Endodermal cell (in vitro differentiated cells): ENCODE data around the gene RBM4. TPM values are rescaled to one million over a fixed set of nuclear protein-coding genes. Genes with fewer than 3 reads are reported as not detected.

Experiments used
- DNase-seq: peaks from one replicate; pipeline ENCODE4 v3.0.0-alpha.2; 2017
- H3K27ac ChIP-seq: 2 replicates; pipeline ENCODE4 v1.5.1; 2013; ENCODE audit warnings: mild to moderate bottlenecking, low read depth, low read length, moderate library complexity
- H3K27me3 ChIP-seq: 2 replicates; pipeline ENCODE4 v1.6.1; 2013; ENCODE audit warnings: mild to moderate bottlenecking, low read length, moderate library complexity; ENCODE audit not compliant: insufficient read depth, control insufficient read depth, poor library complexity, severe bottlenecking
- H3K36me3 ChIP-seq: 2 replicates; pipeline ENCODE4 v1.7.0; 2013; ENCODE audit warnings: mild to moderate bottlenecking, low read length, moderate library complexity; ENCODE audit not compliant: control insufficient read depth, insufficient read depth
- H3K4me1 ChIP-seq: one replicate; pipeline ENCODE4 v1.7.0; 2013; ENCODE audit warnings: low read length; ENCODE audit not compliant: control insufficient read depth, insufficient read depth
- H3K4me3 ChIP-seq: 2 replicates; pipeline ENCODE4 v1.5.1; 2013; ENCODE audit warnings: mild to moderate bottlenecking, low read length, moderate library complexity
- H3K9ac ChIP-seq: 2 replicates; pipeline ENCODE4 v1.6.1; 2013; ENCODE audit warnings: mild to moderate bottlenecking, low read length, moderate library complexity; ENCODE audit not compliant: poor library complexity, severe bottlenecking; ENCODE audit errors: extremely low read depth
- H3K9me3 ChIP-seq: 2 replicates; pipeline ENCODE4 v1.6.1; 2013; ENCODE audit warnings: mild to moderate bottlenecking, low read length, moderate library complexity; ENCODE audit not compliant: control insufficient read depth
- H3K27ac Mint-ChIP-seq: 2 replicates; pipeline ENCODE4 v1.8.0; 2020; ENCODE audit warnings: mixed read lengths
- H3K27me3 Mint-ChIP-seq: 2 replicates; pipeline ENCODE4 v1.8.0; 2021; ENCODE audit warnings: mild to moderate bottlenecking, mixed read lengths; ENCODE audit not compliant: insufficient read depth
- H3K36me3 Mint-ChIP-seq: 2 replicates; pipeline ENCODE4 v1.8.0; 2020; ENCODE audit warnings: low read depth, mixed read lengths
- H3K4me1 Mint-ChIP-seq: 2 replicates; pipeline ENCODE4 v1.8.0; 2020; ENCODE audit warnings: mixed read lengths
- H3K4me3 Mint-ChIP-seq: 2 replicates; pipeline ENCODE4 v1.8.0; 2020; ENCODE audit warnings: mild to moderate bottlenecking, moderate library complexity, mixed read lengths
- H3K9me3 Mint-ChIP-seq: 2 replicates; pipeline ENCODE4 v1.8.0; 2020; ENCODE audit warnings: mild to moderate bottlenecking, mixed read lengths
- WGBS, 2 experiments: methylation state at CpG; one replicate each; pipeline versions ENCODE4 v1.1.5 to v1.1.7; 2013; ENCODE audit warnings: missing lambda C conversion rate in 2 of 2, mixed read lengths in 1 of 2; ENCODE audit not compliant: insufficient coverage in 1 of 2, insufficient read length in 1 of 2; 5-methylcytosine and 5-hydroxymethylcytosine counted together
- total RNA-seq, 2 donors: library from RNA; stranded (reverse); fragmentation: NEBNext Ultra II Directional in 1 of 2; extraction: Animal tissue kit (Norgen Biotek cat#: 25700) in 1 of 2; gene quantifications; 2 replicates in 1 of 2; 3 replicates in 1 of 2; pipeline ENCODE4 v1.2.1, GENCODE V29; 2021
- TF ChIP-seq, protein P1 (sequence below): fragments of 200-600 bp; sonication (generic); conservative IDR thresholded peaks from 2 replicates; pipeline ENCODE4 v1.5.0; 2021; ENCODE audit warnings: antibody characterized with exemption, mild to moderate bottlenecking

RBM4 gene
- total RNA-seq, 2 donors from 2014 or later = 151 to 191 TPM

DNA sequence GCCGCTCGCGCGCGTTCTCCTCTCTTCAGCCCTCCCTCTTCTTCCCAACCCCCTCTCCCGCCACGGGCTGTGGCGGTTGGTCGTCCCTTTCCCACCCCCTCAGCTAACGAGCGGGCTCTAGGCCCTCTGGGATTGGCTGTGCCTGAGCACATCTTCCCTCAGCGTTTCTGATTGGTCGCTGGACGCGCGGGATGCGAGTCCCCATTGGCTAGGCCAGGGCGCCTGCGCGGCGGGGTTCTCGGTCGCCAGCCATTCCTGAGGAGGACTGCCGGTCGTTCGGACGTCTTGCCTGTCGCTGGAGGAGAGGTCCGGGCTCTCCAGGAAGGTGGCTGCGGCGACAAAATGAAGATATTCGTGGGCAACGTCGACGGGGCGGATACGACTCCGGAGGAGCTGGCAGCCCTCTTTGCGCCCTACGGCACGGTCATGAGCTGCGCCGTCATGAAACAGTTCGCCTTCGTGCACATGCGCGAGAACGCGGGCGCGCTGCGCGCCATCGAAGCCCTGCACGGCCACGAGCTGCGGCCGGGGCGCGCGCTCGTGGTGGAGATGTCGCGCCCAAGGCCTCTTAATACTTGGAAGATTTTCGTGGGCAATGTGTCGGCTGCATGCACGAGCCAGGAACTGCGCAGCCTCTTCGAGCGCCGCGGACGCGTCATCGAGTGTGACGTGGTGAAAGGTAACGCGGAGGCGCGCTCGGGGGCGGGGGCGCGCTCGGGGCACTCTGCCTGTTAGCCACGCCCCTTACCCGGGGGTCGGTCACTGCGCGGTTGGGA, 21.9 kb upstream of the RBM4 start, which contains the start of gene RBM14:
Gene RBM14, plus strand, starts transcription at position 252 of the 776 bp plus-strand sequence. Its CDS starts 91 bp downstream, at position 343.
- H3K27me3 ChIP-seq = peaks cover 4% of the 10 kb centered on the region
- H3K4me1 ChIP-seq = no peaks in the 10 kb centered on the region
- peak within 1 kb of the TSS; percentile 94 for H3K4me3 ChIP-seq
- TF ChIP-seq, protein P1, sequence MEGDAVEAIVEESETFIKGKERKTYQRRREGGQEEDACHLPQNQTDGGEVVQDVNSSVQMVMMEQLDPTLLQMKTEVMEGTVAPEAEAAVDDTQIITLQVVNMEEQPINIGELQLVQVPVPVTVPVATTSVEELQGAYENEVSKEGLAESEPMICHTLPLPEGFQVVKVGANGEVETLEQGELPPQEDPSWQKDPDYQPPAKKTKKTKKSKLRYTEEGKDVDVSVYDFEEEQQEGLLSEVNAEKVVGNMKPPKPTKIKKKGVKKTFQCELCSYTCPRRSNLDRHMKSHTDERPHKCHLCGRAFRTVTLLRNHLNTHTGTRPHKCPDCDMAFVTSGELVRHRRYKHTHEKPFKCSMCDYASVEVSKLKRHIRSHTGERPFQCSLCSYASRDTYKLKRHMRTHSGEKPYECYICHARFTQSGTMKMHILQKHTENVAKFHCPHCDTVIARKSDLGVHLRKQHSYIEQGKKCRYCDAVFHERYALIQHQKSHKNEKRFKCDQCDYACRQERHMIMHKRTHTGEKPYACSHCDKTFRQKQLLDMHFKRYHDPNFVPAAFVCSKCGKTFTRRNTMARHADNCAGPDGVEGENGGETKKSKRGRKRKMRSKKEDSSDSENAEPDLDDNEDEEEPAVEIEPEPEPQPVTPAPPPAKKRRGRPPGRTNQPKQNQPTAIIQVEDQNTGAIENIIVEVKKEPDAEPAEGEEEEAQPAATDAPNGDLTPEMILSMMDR = no peak
- Mint-ChIP-seq H3K4me1 (peaks cover 22% of the 10 kb centered on the region), H3K36me3 (peaks cover 27% of the 10 kb centered on the region), H3K27me3 (peaks cover 7% of the 10 kb centered on the region), H3K9me3 (no peaks in the 10 kb centered on the region), H3K4me3 (peak within 1 kb of the TSS; percentile 99), H3K27ac (peak within 1 kb of the TSS; percentile 100)
- H3K9ac ChIP-seq = peak within 1 kb of the TSS; percentile 97
- H3K36me3 ChIP-seq = peaks cover 26% of the 10 kb centered on the region
- H3K9me3 ChIP-seq = no peaks in the 10 kb centered on the region
- DNase-seq = peak; percentile 100
- WGBS, 2 experiments = 0 to 1% methylated on average over 29 to 90 of the region's 90 CpGs
- peak within 1 kb of the TSS; percentile 97 for H3K27ac ChIP-seq

DNA sequence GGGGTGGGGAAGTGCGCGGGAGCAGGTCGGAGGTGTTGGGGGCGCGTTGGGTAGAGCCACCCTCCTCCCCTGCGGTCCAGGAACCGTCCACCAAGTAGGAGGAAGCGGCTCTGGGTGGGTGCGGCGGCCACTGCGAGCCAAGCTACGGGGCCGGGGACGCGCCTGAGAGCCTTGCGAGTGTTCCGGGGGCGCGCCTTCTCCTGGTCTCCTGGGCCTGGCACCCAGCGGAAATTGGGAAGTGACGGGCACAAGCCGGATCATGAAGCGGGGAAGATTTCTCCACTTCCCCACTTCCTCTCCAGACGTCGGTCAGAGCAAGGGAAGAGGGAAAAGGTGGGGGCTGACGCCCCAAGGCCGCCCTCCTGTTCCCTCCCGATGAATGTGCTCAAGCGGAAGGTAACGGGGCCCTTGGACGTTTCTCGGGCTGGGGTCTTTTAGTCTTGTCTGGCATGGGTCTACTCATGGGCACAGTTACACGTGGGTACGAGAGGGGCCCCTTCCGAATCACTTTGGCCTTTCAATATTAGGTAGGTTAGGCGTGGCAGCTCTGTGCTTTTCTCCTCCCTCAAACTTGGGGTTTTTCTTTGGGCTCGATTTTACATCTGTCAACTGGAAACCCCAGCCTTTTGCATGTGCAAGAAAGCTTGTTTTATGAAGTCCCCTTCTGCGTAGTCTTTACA, 21.2 kb upstream of the RBM4 start:
- H3K27me3 Mint-ChIP-seq = peaks cover 7% of the 10 kb centered on the region
- TF ChIP-seq, protein P1 = no peak
- 0 to 1% methylated on average over 13 to 35 of the region's 38 CpGs for WGBS, 2 experiments
- H3K4me1 Mint-ChIP-seq = peaks cover 23% of the 10 kb centered on the region
- Histone ChIP-seq H3K9ac (peak overlapping the region; percentile 97), H3K4me3 (peak overlapping the region; percentile 94), H3K27me3 (peaks cover 4% of the 10 kb centered on the region), H3K27ac (peak overlapping the region; percentile 92), H3K36me3 (peaks cover 31% of the 10 kb centered on the region), H3K4me1 (no peaks in the 10 kb centered on the region), H3K9me3 (no peaks in the 10 kb centered on the region)
- no peaks in the 10 kb centered on the region for H3K9me3 Mint-ChIP-seq
- DNase-seq = no peak
- H3K27ac Mint-ChIP-seq = peak overlapping the region; percentile 100
- H3K36me3 Mint-ChIP-seq = peaks cover 29% of the 10 kb centered on the region
- H3K4me3 Mint-ChIP-seq = peak overlapping the region; percentile 99

DNA sequence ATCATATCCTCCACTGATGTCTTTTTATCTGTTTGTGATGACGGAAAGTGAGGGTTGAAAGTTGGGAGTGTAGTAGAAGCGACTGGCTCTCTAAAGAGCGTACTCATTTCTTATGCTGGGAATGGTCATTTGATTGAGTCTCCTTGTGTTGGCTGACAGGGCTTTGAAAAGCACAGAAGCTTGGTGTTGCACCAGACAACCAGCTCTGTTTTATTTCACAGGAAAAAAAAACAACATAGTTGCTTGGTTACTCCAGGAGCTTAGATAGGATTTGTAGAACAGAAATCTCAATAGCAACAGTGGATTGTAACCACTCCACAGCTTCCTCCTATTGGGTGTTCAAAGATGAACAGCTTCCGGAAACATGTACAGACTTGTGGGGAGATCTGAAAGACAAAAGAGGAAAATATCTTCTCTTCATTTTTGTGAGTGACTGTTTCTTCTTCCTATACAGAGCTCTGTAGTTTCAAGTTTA, 19.4 kb upstream of the RBM4 start:
- no peak for DNase-seq
- Histone ChIP-seq H3K9me3 (no peaks in the 10 kb centered on the region), H3K4me3 (peak overlapping the region; percentile 94), H3K36me3 (peaks cover 49% of the 10 kb centered on the region), H3K27ac (no peak overlapping the region), H3K27me3 (no peaks in the 10 kb centered on the region), H3K9ac (peak overlapping the region; percentile 45), H3K4me1 (peaks cover 6% of the 10 kb centered on the region)
- H3K9me3 Mint-ChIP-seq = no peaks in the 10 kb centered on the region
- H3K4me1 Mint-ChIP-seq = peaks cover 32% of the 10 kb centered on the region
- H3K27ac Mint-ChIP-seq = peak overlapping the region; percentile 23
- no peaks in the 10 kb centered on the region for H3K27me3 Mint-ChIP-seq
- TF ChIP-seq, protein P1 = no peak
- 89 to 94% methylated on average over 2 to 3 of the region's 4 CpGs for WGBS, 2 experiments
- peaks cover 43% of the 10 kb centered on the region for H3K36me3 Mint-ChIP-seq
- peak overlapping the region; percentile 99 for H3K4me3 Mint-ChIP-seq
